Measurements from ENCODE around the gene ZBTB8A. TPM values are rescaled to one million over a fixed set of nuclear protein-coding genes. Genes with fewer than 3 reads are reported as not detected.

The ZBTB8A gene
- total and polyA plus RNA-seq, 2 of the 13 experiments (the other 11 are each of a cell fraction or from before 2014, with no cell fraction given) = 1.3 to 3.7 TPM

DNA sequence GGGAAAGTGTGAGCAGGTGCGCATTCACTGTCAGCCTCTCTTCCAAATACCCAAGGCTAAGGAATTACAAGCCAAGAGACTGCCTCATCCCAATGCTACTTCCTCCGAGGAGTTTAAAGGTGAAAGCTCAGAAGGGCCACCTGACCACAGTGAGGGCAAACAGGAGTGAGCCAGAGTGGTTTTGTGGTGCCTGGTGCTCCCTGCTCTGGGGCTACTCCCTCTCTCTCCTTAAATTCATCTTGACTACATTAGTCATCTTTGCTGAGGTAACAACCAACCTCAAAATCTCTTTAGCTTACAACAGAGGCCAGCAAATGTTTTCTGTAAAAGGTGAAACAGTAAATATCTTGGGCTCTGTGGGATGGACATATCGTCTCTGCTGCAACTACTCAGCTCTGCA, 14.2 kb upstream of the ZBTB8A start:
- H3K27ac ChIP-seq (ENCODE audit: extremely low read length, insufficient read depth, low read length) = no peak overlapping the region
- no peaks in the 10 kb centered on the region for H4K20me1 ChIP-seq (ENCODE audit: insufficient read depth, low read length)
- no peaks in the 10 kb centered on the region for H3K9me3 ChIP-seq (ENCODE audit: low read length)
- FAIRE-seq (no peak), DNase-seq (ENCODE audit: low spot score) (no peak), ATAC-seq (no peak)
- no peak overlapping the region for H3K4me2 ChIP-seq (ENCODE audit: low read depth, low read length)
- TF ChIP-seq ZNF496 (CRISPR knock-in tag; IDR thresholded peaks at IDR 0.05; ENCODE audit: insufficient replicate concordance) (no peak), ZNF678 (CRISPR knock-in tag; IDR thresholded peaks at IDR 0.05) (no peak), GATA4 (IDR thresholded peaks at IDR 0.05; ENCODE audit: borderline replicate concordance, low read depth) (no peak)
- TF ChIP-seq, protein P1, sequence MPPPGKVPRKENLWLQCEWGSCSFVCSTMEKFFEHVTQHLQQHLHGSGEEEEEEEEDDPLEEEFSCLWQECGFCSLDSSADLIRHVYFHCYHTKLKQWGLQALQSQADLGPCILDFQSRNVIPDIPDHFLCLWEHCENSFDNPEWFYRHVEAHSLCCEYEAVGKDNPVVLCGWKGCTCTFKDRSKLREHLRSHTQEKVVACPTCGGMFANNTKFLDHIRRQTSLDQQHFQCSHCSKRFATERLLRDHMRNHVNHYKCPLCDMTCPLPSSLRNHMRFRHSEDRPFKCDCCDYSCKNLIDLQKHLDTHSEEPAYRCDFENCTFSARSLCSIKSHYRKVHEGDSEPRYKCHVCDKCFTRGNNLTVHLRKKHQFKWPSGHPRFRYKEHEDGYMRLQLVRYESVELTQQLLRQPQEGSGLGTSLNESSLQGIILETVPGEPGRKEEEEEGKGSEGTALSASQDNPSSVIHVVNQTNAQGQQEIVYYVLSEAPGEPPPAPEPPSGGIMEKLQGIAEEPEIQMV (CRISPR knock-in tag; IDR thresholded peaks at IDR 0.05; ENCODE audit: low read depth) = no peak
- H3K36me3 ChIP-seq (replicated peaks in 1 of 2; ENCODE audit: control insufficient read depth in 1 of 2, insufficient read depth in 2 of 2, low read length in 2 of 2) = no peaks in the 10 kb centered on the region
- no peak overlapping the region for H2AFZ ChIP-seq (ENCODE audit: low read length)
- WGBS (ENCODE audit: low lambda C conversion rate) = 55% methylated on average over 2 of the region's 3 CpGs
- intact Hi-C loops (cut with micrococcal nuclease; ENCODE audit: unreplicated experiment) (no loop called here), in situ Hi-C loops (cut with HindIII; ENCODE audit: extremely low pct_ligation_motif_present, low pct_unique_long_range_greater_than_20kb) (no loop called here)
- ChIA-PET CTCF (ENCODE audit: low intra/inter-chr PET ratio, low total read pairs) (no interaction called here), POLR2A (interaction anchor here (0.5 kb wide), 1 partner anchor 77 kb away, joined by 4 read pairs; no protein-coding TSS in a partner anchor)
- no peak overlapping the region for H3K9ac ChIP-seq (ENCODE audit: insufficient read depth, low read depth, low read length)
- peaks cover 21% of the 10 kb centered on the region; the same call in 1 of the 2 replicates for H3K4me1 ChIP-seq (ENCODE audit: insufficient read depth, low read length)
- no peaks in the 10 kb centered on the region for H3K27me3 ChIP-seq (ENCODE audit: control insufficient read depth in 1 of 2, insufficient read depth in 2 of 2, low read length in 2 of 2)
- H3K4me3 ChIP-seq (replicated peaks in 1 of 3; ENCODE audit: insufficient read depth in 1 of 3, low read depth in 2 of 3, low read length in 3 of 3) = no peak overlapping the region
- no peaks in the 10 kb centered on the region for H3K79me2 ChIP-seq (ENCODE audit: insufficient read depth, low read length)
- BruUV-seq (replicated peaks) = no TSS peak

DNA sequence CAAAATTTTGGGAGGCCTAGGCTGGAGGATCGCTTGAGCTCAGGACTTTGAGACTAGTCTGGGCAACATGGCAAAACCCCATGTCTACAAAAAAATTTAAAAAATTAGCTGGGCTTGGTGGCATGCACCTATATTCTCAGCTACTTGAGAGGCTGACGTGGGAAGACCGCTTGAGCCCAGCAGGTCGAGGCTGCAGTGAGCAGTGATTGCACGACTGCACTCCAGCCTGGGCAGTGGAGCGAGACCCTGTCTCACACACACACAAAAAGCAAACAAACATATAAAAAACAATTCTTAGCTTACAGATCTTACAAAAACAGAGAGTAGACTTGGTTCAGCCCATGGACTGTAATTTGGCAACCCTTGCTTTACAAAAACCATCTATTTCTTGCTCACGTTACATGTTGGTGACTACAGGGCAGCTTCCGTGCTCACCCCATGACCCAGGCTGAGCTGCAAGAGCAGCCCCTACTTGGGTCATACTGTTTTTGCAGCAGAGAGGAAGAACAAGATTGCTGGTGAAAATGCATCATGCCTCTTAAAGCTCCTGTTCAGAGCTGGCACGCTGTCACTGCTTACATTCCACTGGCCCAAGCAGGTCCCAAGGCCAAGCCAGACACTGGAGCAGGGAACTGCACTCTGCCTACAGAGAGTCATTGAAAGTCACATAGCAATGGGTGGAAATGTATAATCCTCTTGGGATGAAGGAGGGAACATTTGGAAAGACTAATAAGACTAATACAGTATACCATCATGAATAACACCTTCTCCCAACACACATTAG, 13.4 kb upstream of the ZBTB8A start:
- DNase-seq (ENCODE audit: low spot score) (no peak), FAIRE-seq (no peak), ATAC-seq (peak; percentile 73)
- H3K36me3 ChIP-seq (replicated peaks in 1 of 2; ENCODE audit: control insufficient read depth in 1 of 2, insufficient read depth in 2 of 2, low read length in 2 of 2) = no peaks in the 10 kb centered on the region
- H3K4me1 ChIP-seq (ENCODE audit: insufficient read depth, low read length) = peaks cover 19% of the 10 kb centered on the region; the same call in 1 of the 2 replicates
- no peak overlapping the region for H3K4me3 ChIP-seq (replicated peaks in 1 of 3; ENCODE audit: insufficient read depth in 1 of 3, low read depth in 2 of 3, low read length in 3 of 3)
- H3K27me3 ChIP-seq (ENCODE audit: control insufficient read depth in 1 of 2, insufficient read depth in 2 of 2, low read length in 2 of 2) = no peaks in the 10 kb centered on the region
- 64% methylated on average over 8 of the region's 9 CpGs for WGBS (ENCODE audit: low lambda C conversion rate)
- H3K79me2 ChIP-seq (ENCODE audit: insufficient read depth, low read length) = no peaks in the 10 kb centered on the region
- H3K27ac ChIP-seq (ENCODE audit: extremely low read length, insufficient read depth, low read length) = no peak overlapping the region
- BruUV-seq (replicated peaks) = no TSS peak
- in situ Hi-C loops (cut with HindIII; ENCODE audit: extremely low pct_ligation_motif_present, low pct_unique_long_range_greater_than_20kb) (no loop called here), intact Hi-C loops (cut with micrococcal nuclease; ENCODE audit: unreplicated experiment) (no loop called here)
- ChIA-PET POLR2A (interaction anchor here (0.5 kb wide), 1 partner anchor 77 kb away, joined by 4 read pairs; no protein-coding TSS in a partner anchor), CTCF (ENCODE audit: low intra/inter-chr PET ratio, low total read pairs) (no interaction called here)
- no peak overlapping the region for H2AFZ ChIP-seq (ENCODE audit: low read length)
- H3K9me3 ChIP-seq (ENCODE audit: low read length) = no peaks in the 10 kb centered on the region
- H3K9ac ChIP-seq (ENCODE audit: insufficient read depth, low read depth, low read length) = no peak overlapping the region
- H4K20me1 ChIP-seq (ENCODE audit: insufficient read depth, low read length) = no peaks in the 10 kb centered on the region
- H3K4me2 ChIP-seq (ENCODE audit: low read depth, low read length) = no peak overlapping the region
- TF ChIP-seq SOX5 (CRISPR knock-in tag; IDR thresholded peaks at IDR 0.05; ENCODE audit: borderline replicate concordance) (no peak), ARNT2 (CRISPR knock-in tag; IDR thresholded peaks at IDR 0.05; ENCODE audit: low read depth) (no peak), MAFF (IDR thresholded peaks at IDR 0.05; ENCODE audit: low read depth, low read length) (no peak), CBX5 (CRISPR knock-in tag; IDR thresholded peaks at IDR 0.05; ENCODE audit: borderline replicate concordance) (no peak)
- TF ChIP-seq, protein P2, sequence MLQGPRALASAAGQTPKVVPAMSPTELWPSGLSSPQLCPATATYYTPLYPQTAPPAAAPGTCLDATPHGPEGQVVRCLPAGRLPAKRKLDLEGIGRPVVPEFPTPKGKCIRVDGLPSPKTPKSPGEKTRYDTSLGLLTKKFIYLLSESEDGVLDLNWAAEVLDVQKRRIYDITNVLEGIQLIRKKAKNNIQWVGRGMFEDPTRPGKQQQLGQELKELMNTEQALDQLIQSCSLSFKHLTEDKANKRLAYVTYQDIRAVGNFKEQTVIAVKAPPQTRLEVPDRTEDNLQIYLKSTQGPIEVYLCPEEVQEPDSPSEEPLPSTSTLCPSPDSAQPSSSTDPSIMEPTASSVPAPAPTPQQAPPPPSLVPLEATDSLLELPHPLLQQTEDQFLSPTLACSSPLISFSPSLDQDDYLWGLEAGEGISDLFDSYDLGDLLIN (CRISPR knock-in tag; IDR thresholded peaks at IDR 0.05; ENCODE audit: borderline replicate concordance) = no peak
- TF ChIP-seq, protein P3, sequence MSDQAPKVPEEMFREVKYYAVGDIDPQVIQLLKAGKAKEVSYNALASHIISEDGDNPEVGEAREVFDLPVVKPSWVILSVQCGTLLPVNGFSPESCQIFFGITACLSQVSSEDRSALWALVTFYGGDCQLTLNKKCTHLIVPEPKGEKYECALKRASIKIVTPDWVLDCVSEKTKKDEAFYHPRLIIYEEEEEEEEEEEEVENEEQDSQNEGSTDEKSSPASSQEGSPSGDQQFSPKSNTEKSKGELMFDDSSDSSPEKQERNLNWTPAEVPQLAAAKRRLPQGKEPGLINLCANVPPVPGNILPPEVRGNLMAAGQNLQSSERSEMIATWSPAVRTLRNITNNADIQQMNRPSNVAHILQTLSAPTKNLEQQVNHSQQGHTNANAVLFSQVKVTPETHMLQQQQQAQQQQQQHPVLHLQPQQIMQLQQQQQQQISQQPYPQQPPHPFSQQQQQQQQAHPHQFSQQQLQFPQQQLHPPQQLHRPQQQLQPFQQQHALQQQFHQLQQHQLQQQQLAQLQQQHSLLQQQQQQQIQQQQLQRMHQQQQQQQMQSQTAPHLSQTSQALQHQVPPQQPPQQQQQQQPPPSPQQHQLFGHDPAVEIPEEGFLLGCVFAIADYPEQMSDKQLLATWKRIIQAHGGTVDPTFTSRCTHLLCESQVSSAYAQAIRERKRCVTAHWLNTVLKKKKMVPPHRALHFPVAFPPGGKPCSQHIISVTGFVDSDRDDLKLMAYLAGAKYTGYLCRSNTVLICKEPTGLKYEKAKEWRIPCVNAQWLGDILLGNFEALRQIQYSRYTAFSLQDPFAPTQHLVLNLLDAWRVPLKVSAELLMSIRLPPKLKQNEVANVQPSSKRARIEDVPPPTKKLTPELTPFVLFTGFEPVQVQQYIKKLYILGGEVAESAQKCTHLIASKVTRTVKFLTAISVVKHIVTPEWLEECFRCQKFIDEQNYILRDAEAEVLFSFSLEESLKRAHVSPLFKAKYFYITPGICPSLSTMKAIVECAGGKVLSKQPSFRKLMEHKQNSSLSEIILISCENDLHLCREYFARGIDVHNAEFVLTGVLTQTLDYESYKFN (CRISPR knock-in tag; conservative IDR thresholded peaks at IDR 0.05) = no peak

All from HepG2 (cell line).